Iris pigment epithelial cell (primary cell): ENCODE results near the gene CCDC157.

Experiments
- DNase-seq: peaks from one replicate; pipeline ENCODE4 v3.0.0-alpha.2; 2011; ENCODE audit warnings: low read depth

The CCDC157 gene

GRCh38 chr22:30357650-30358215, 926 bp downstream of the CCDC157 start:
- no peak for DNase-seq

DNA sequence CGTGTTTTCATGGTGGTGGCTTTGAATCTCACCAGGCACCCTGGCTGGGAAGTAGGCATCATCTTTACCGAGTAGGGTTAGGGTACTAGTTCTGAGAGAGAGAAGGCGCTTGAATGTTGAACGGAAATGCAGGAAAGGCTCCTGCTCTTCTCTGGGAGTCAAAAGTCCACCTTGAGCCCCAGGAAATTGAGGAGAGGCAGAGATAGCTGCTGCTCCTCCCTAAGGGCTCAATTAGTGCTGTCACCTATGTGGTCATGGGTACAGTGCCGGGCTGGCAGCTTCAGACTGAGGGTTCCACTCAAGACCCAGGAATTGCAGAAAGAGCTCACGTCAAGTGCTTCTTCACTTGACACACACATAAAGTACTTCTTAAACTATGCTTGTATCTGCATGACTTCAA, 1.7 kb downstream of the CCDC157 start:
- no peak for DNase-seq

DNA sequence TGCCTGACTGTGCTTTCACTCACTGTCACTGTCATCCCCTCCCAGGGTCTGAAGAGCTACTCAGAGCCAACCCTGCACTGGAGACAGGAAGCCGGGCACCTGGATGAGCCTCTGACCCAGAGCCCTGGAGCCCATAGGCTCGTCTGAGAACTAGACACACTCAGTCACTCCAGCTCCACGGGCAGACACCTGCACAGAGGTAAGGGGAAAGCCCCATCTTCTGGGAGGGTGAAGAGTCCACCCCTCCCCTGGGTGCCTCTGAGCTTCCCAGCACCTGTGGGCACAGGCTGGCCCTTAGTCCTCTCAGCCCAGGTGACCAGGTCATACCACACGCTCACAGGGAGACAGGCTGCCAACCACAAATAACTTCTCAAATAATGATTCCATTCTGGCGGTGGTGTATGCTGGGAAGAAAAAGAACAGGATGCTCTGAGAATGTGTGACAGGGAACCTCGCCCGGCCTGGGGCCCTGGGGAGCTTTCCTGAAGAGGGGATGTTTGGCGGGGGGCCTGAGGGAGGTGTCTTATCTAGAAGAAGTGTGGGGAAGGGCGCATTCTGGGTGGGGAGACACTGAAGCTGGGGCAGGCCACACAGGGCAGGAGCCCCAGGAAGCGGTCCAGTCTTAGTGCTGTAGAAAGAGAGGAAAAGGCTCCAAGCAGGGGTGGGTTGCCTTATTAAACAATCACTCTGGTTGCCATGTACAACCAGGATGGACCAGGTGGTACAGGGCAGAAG, 5.3 kb downstream of the CCDC157 start:
- DNase-seq: no peak

- no peak for DNase-seq
Measured at GRCh38 chr22:30362651-30363281, 6.0 kb downstream of the CCDC157 start.

- DNase-seq: no peak
Measured at GRCh38 chr22:30365891-30366290, 9.1 kb downstream of the CCDC157 start.

- no peak for DNase-seq
Measured at GRCh38 chr22:30368420-30368819, 11.6 kb downstream of the CCDC157 start.

DNA sequence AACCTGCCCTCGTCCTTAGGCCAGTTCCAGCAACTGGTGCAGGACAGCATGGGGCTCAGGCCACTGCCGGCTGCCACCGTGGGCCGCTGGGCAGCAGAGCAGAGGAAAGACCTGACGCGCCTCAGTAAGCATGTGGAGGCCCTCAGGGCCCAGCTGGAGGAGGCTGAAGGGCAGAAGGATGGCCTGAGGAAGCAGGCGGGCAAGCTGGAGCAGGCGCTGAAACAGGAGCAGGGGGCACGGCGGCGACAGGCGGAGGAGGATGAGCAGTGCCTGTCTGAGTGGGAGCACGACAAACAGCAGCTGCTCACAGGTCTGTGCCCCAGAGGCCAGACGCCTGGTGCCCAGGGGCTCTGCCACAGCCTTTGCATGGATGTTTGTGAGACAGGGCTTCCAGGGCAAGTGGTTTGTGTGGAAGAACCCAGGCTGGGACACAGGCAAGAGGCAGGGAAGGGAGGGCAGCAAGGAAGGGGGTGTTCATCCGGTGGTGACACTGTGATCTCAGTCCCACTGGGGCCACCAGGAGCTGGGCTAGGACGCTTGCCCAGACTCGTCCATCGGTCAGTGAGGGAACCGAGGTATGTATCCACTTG, 13.9 kb downstream of the CCDC157 start:
- no peak for DNase-seq

DNA sequence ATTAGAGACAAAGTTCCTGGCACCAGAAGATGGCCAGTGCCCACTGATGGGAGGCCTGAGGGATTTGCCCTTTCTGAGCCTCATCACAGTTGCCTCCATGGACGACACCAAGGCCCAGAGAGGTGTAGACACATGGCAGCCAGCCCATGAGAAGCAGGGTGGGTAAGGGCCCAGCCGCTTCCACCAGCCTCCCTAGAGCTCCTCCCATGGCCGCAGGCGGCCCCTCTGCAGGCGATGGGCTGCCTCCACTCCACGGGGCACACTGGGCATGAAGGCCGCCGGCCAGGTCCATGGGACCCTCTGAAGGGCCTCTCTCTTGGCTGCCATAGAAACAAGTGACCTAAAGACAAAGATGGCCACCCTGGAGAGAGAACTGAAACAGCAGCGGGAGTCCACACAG, 14.5 kb downstream of the CCDC157 start:
- no peak for DNase-seq

DNA sequence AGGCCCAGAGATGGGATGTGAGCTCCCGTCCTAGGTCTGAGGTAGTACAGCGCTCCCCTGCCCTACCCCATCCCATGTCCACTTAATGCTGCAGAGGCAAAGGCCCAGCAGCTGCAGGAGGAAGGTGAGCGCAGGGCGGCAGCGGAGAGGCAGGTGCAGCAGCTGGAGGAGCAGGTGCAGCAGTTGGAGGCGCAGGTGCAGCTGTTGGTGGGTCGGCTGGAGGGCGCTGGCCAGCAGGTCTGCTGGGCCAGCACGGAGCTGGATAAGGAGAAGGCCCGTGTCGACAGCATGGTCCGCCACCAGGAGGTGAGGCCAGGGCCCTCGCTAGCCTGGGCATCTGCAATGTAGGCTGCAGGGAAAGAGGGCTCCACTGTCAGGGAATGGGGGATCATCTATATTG, 15.2 kb downstream of the CCDC157 start:
- no peak for DNase-seq

- DNase-seq: no peak
Measured at GRCh38 chr22:30372915-30373314, 16.1 kb downstream of the CCDC157 start.

DNA sequence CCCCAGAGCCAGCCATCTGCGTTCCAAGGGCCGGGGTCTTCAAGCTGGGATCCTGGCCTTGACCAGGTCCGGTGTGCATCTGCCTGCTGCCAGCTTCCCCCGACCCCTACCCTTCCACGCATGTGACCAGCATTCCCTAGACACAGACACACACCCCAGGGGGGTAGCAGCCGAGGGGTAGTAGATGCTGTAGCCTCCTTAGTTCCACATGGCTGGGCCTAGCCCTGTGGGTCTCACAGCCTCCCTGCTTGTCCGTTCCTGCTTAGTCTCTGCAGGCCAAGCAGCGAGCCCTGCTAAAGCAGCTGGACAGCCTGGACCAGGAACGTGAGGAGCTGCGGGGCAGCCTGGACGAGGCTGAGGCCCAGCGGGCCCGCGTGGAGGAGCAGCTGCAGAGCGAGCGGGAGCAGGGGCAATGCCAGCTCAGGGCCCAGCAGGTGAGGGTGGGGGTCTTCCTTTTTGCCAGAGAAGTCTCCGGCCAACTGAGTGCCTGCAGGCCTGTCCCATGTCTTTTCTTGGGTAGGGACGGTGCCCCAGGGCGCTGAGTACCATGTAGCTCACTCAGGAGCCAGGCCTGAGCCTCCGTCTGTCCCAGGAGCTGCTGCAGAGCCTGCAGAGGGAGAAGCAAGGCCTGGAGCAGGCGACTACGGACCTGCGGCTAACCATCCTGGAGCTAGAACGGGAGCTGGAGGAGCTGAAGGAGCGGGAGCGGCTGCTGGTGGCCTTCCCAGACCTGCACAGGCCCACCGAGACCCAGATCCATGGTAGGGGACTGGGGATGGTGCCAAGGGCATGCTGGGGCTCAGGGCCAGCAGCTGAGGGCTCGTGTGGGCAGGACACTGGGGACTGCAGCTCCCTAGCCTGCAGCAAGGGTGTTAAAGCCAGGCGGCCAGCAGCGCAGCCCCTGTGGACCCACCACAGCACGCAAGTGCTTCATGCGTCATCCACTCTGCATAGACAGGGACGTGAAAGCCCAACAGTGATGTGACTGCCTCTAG, 16.8 kb downstream of the CCDC157 start:
- DNase-seq: no peak

DNA sequence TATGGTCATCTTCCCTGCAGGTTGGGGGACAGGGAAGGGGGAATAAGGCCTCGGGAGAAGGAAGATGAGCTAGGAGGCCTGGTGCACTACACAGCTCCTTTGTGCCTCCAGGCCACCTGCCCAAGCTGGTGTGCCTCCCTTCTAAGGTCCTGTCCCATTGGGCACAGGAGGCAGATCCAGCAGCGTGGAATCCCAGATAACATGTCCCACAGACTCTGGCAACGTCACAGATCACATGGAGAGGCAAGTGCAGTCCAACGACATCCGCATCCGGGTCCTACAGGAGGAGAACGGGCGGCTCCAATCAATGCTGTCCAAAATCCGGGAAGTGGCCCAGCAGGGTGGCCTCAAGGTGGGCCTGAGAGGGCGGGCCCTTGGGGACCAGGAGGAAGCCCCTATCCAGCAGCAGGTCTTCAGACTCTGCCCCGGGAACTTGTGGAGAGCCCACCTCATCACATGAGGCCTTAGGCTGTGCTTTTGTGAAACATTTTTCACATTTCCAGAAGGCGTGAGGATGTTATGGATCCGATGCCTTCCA, 18.6 kb downstream of the CCDC157 start:
- no peak for DNase-seq

DNA sequence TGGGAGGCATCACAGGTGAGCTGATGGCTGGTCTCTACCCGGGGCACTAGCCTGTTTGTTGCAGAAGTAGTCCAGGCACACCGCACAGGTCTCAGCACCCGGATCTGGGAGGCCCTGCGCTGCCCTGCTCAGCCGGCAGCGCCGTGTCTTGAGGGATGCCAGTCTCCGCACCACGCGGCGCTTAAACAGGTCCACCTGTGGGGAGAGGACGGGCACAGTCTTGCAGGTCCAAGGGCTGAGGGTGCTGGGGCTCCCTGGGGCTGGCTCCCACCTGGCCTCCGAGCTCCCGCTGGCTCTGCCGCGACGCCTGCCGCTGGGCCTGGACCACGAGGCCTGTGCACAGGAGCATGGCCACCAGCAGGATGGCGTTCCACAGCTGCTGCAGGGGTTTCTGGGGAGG, 23.2 kb downstream of the CCDC157 start:
- no peak for DNase-seq

DNA sequence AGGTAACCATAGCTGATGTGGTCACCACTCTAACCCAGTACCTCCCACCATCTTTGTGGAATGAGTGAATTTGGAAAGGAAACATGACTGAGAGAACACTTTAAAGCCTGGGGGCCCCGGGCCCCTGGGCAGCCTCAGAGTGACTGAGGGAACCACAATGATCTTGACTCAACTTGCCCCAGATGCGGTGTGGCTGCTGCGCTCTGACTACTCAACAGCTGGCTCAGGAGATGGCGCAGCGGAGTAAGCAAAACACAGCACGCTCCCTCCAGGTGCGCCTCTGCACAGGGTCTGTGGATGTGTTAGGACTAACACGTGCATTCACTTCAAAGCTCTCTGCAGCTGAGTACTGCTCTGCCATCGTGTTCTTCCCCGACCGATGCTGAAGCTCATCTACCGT, 24.5 kb downstream of the CCDC157 start:
- DNase-seq: no peak

GRCh38 chr22:30382340-30382739, 25.5 kb downstream of the CCDC157 start:
- no peak for DNase-seq

- DNase-seq: no peak
Measured at GRCh38 chr22:30383061-30383460, 26.3 kb downstream of the CCDC157 start.

GRCh38 chr22:30385942-30386341, 29.1 kb downstream of the CCDC157 start:
- DNase-seq: no peak

DNA sequence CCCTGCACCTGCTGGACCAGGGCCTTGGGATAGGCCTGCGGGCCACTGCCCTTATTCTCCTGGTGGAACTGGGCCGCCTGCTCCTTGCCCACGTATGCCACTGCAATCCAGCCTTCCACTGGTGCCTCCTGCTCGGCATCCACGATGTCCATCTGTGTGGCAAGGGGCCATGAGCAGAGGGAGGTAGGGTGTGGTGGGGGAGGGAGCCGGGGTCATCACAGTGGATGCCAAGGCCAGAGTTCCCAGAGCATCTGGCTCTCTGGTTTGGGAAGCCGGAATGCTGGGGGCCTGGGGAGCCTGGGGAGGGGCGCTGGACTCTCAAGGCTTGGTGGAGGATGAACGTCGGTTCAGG, 29.8 kb downstream of the CCDC157 start:
- no peak for DNase-seq

GRCh38 chr22:30386960-30387827, 30.4 kb downstream of the CCDC157 start, which contains the start of gene RNF215:
Gene RNF215 (minus strand): TSS chr22:30387411. CDS start chr22:30387313, 98 bp downstream.
- peak; percentile 65 for DNase-seq

- DNase-seq: peak; percentile 73
Measured at GRCh38 chr22:30390974-30391691, 34.3 kb downstream of the CCDC157 start.
